GM12878 (cell line): Measurements from ENCODE around the gene AOPEP. TPM values are rescaled to one million over a fixed set of nuclear protein-coding genes. Genes with fewer than 3 reads are reported as not detected.

Source experiments
- ATAC-seq: fragments of 200-7000 bp; cut with Tn5 transposase; 3 replicates; pipeline ENCODE4 v1.9.1; 2020; ENCODE audit warnings: mild to moderate bottlenecking, moderate library complexity
- BruUV-seq: library from RNA; stranded (reverse); fragments of 400-500 nt; replicated peaks from 2 replicates; lab custom pipeline; 2021; lab: Mats Ljungman, UMichigan
- CTCF ChIA-PET: fragments of 300-600 bp; sonication (Branson Sonifier 250); formaldehyde crosslinking; extraction: SDS; loops from one replicate; lab custom pipeline; 2021; ENCODE audit warnings: inconsistent platforms; lab: Yijun Ruan, JAX
- POLR2A ChIA-PET: fragments of 350-600 bp; formaldehyde crosslinking; extraction: SDS; loops from one replicate; lab custom pipeline; 2021; ENCODE audit warnings: inconsistent platforms; lab: Charles Lee
- RAD21 ChIA-PET: fragments of 300-600 bp; sonication (Branson Sonifier 250); formaldehyde crosslinking; loops from one replicate; lab custom pipeline; 2023; ENCODE audit warnings: antibody characterized with exemption; ENCODE audit not compliant: unreplicated experiment; lab: Charles Lee
- SMC1A ChIA-PET: fragments of 300-600 bp; sonication (Branson Sonifier 250); formaldehyde crosslinking; loops from one replicate; lab custom pipeline; 2023; ENCODE audit not compliant: unreplicated experiment, uncharacterized antibody; lab: Charles Lee
- DNase-seq: peaks from one replicate; pipeline ENCODE4 v3.0.0-alpha.2; 2011; ENCODE audit warnings: low read depth, low spot score
- FAIRE-seq: peaks from 3 replicates; lab custom pipeline; 2011; peaks lifted over from hg19 to GRCh38; lab: Jason Lieb, UNC
- H2AFZ ChIP-seq: 2 replicates; pipeline ENCODE4 v1.6.0; 2011; ENCODE audit warnings: low read depth, low read length, control low read depth; ENCODE audit not compliant: control insufficient read depth
- H3K27ac ChIP-seq: 2 replicates; pipeline ENCODE4 v1.5.1; 2011; ENCODE audit warnings: control low read depth; ENCODE audit not compliant: control insufficient read depth, insufficient read depth
- H3K27me3 ChIP-seq, 2 experiments: replicated peaks in 1 of 2; 2 replicates each; pipeline versions ENCODE4 v1.6.0 to v1.6.1; 2011; ENCODE audit warnings: low read length in 1 of 2; ENCODE audit not compliant: control insufficient read depth in 2 of 2, insufficient read depth in 2 of 2
- H3K36me3 ChIP-seq, 2 experiments: 2 replicates each; pipeline ENCODE4 v1.5.1; 2011; ENCODE audit warnings: low read length in 1 of 2; ENCODE audit not compliant: control insufficient read depth in 2 of 2, insufficient read depth in 2 of 2
- H3K4me1 ChIP-seq: 2 replicates; pipeline ENCODE4 v1.6.1; 2011; ENCODE audit warnings: mild to moderate bottlenecking, low read length, moderate library complexity, mixed read lengths; ENCODE audit not compliant: control insufficient read depth, insufficient read depth
- H3K4me2 ChIP-seq: 2 replicates; pipeline ENCODE4 v1.6.0; 2011; ENCODE audit warnings: control low read depth; ENCODE audit not compliant: control insufficient read depth, insufficient read depth
- H3K4me3 ChIP-seq: fragments of 200-600 bp; sonication (generic); 2 replicates; pipeline ENCODE4 v1.5.1; 2016
- H3K79me2 ChIP-seq: 2 replicates; pipeline ENCODE4 v1.6.0; 2011; ENCODE audit warnings: low read length; ENCODE audit not compliant: control insufficient read depth, insufficient read depth
- H3K9ac ChIP-seq: 2 replicates; pipeline ENCODE4 v1.8.0; 2011; ENCODE audit warnings: low read length, control low read depth, mixed read lengths; ENCODE audit not compliant: control insufficient read depth, insufficient read depth
- H3K9me3 ChIP-seq: replicated peaks from 3 replicates; pipeline ENCODE4 v1.5.1; 2011; ENCODE audit warnings: mild to moderate bottlenecking, low read length; ENCODE audit not compliant: control insufficient read depth, insufficient read depth
- H4K20me1 ChIP-seq: 2 replicates; pipeline ENCODE4 v1.6.0; 2011; ENCODE audit not compliant: control insufficient read depth, insufficient read depth
- BCL11A ChIP-seq: IDR thresholded peaks from 2 replicates; pipeline ENCODE4 v1.6.1; 2011; ENCODE audit warnings: low read depth, low read length
- GATAD2B ChIP-seq: fragments of 450-650 bp; conservative IDR thresholded peaks from 2 replicates; pipeline ENCODE4 v1.6.1; 2017; ENCODE audit warnings: low read depth, mild to moderate bottlenecking, moderate library complexity
- MEF2A ChIP-seq: IDR thresholded peaks from 2 replicates; pipeline ENCODE4 v1.6.1; 2011; ENCODE audit warnings: low read depth, mild to moderate bottlenecking, low read length, moderate library complexity; ENCODE audit not compliant: insufficient read depth
- RAD21 ChIP-seq: IDR thresholded peaks from 2 replicates; pipeline ENCODE4 v1.6.1; 2011; ENCODE audit warnings: mild to moderate bottlenecking, low read depth, low read length, moderate library complexity; ENCODE audit not compliant: insufficient read depth
- ZBED1 ChIP-seq: IDR thresholded peaks from 2 replicates; pipeline ENCODE4 v1.6.1; 2016; ENCODE audit warnings: borderline replicate concordance
- WGBS: methylation state at CpG from one replicate; pipeline ENCODE4 v1.1.6; 2016; ENCODE audit warnings: low lambda C conversion rate; ENCODE audit not compliant: insufficient replicate concordance, insufficient coverage; ENCODE audit errors: missing lambda C conversion rate; 5-methylcytosine and 5-hydroxymethylcytosine counted together
- in situ Hi-C: fragments of 300-500 bp; cut with MboI; formaldehyde crosslinking; loops from 9 replicates; pipeline ENCODE4 v1.14.3; 2018; ENCODE audit warnings: mixed read lengths
- intact Hi-C: fragments of 100-400 bp; cut with micrococcal nuclease; formaldehyde crosslinking; loops from one replicate; pipeline ENCODE4 v1.14.2; 2022; ENCODE audit not compliant: unreplicated experiment
- polyA plus RNA-seq, 11 experiments: library from polyadenylated mRNA; depleted of rRNA in 4 of 11; unstranded in 6 of 11; stranded (reverse) in 5 of 11; fragments of >200 nt; fragmentation: Nextera tagmentation in 4 of 11; fragmentation: Illumina TruSeq in 1 of 11; extraction: Ambion mirVana in 4 of 11; extraction: Trizol in 1 of 11; gene quantifications; 1 replicate in 1 of 11; 2 replicates in 10 of 11; pipeline versions ENCODE4 v1.2.1 to v1.2.3, GENCODE V29; 2011 to 2016; ENCODE audit warnings: inconsistent platforms in 2 of 11, missing spikeins in 2 of 11, low read depth in 1 of 11
- total RNA-seq, 4 experiments: library from RNA; depleted of rRNA in 3 of 4; stranded (reverse); fragments of >200 nt in 3 of 4; fragmentation: Illumina TruSeq in 1 of 4; extraction: Trizol in 1 of 4; gene quantifications; 2 replicates each; pipeline versions ENCODE4 v1.2.1 to v1.2.3, GENCODE V29; 2013 to 2021
- TF ChIP-seq, protein P1 (sequence below): fragments of 450-650 bp; formaldehyde crosslinking; IDR thresholded peaks from 2 replicates; pipeline ENCODE4 v1.5.0; 2022; ENCODE audit warnings: mild to moderate bottlenecking, missing genetic modification characterization
- TF ChIP-seq, protein P2 (sequence below): fragments of 450-650 bp; IDR thresholded peaks from 2 replicates; pipeline ENCODE4 v1.6.1; 2017; ENCODE audit warnings: mild to moderate bottlenecking, moderate library complexity
- TF ChIP-seq, protein P3 (sequence below): fragments of 150-350 bp; IDR thresholded peaks from 2 replicates; pipeline ENCODE4 v1.6.1; 2016; ENCODE audit warnings: low read depth, low read length
- TF ChIP-seq, protein P4 (sequence below): fragments of 450-650 bp; IDR thresholded peaks from 2 replicates; pipeline ENCODE4 v1.6.1; 2018; ENCODE audit warnings: mild to moderate bottlenecking, low read depth, moderate library complexity; ENCODE audit not compliant: partially characterized antibody

Gene AOPEP
- total and polyA plus RNA-seq, 10 of the 15 experiments (the other 5 are each of a cell fraction or from before 2014, with no cell fraction given): 2.3 to 16.9 (median 10.1) TPM

DNA sequence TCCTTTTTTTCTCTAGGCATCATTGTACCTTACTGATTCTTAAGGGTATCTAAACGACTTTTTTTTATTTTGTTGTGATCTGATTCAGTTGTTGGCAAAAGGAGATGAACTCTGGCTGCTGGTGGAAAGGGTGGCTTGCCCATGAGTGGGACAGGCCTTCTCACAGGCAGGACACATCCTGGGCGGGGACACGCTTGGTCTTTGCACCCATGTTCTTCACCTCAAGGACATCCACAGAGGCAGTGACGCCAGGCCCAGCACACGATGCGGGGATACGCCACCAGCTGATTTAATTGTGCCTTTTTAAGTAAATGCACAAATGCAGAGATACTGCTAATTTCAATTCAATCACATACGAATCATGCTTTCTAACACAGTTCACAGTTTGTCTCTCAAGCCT, 383.0 kb downstream of the AOPEP start:
- SMC1A ChIA-PET: no interaction called here
- Histone ChIP-seq H3K4me2 (no peak overlapping the region), H3K79me2 (no peaks in the 10 kb centered on the region), H2AFZ (no peak overlapping the region), H3K9ac (no peak overlapping the region), H3K4me1 (no peaks in the 10 kb centered on the region), H3K9me3 (no peaks in the 10 kb centered on the region), H3K36me3 (no peaks in the 10 kb centered on the region; a peak in 1 of 4 replicates), H3K4me3 (no peak overlapping the region), H3K27ac (no peak overlapping the region), H4K20me1 (no peaks in the 10 kb centered on the region; the same call in 1 of the 2 replicates), H3K27me3 (no peaks in the 10 kb centered on the region)
- RAD21 ChIA-PET: interaction anchor here (0.9 kb wide), 1 partner anchor 18 kb away, joined by 3 read pairs; no protein-coding TSS in a partner anchor
- POLR2A ChIA-PET: no interaction called here
- BruUV-seq: no TSS peak
- intact Hi-C loops: no loop called here
- DNase-seq (no peak), FAIRE-seq (no peak), ATAC-seq (no peak)
- in situ Hi-C loops: no loop called here
- WGBS: 90% methylated on average over 8 of the region's 8 CpGs
- CTCF ChIA-PET: interaction anchor here (1.1 kb wide), 1 partner anchor 428 kb away, joined by 4 read pairs; no protein-coding TSS in a partner anchor
- TF ChIP-seq, protein P1, sequence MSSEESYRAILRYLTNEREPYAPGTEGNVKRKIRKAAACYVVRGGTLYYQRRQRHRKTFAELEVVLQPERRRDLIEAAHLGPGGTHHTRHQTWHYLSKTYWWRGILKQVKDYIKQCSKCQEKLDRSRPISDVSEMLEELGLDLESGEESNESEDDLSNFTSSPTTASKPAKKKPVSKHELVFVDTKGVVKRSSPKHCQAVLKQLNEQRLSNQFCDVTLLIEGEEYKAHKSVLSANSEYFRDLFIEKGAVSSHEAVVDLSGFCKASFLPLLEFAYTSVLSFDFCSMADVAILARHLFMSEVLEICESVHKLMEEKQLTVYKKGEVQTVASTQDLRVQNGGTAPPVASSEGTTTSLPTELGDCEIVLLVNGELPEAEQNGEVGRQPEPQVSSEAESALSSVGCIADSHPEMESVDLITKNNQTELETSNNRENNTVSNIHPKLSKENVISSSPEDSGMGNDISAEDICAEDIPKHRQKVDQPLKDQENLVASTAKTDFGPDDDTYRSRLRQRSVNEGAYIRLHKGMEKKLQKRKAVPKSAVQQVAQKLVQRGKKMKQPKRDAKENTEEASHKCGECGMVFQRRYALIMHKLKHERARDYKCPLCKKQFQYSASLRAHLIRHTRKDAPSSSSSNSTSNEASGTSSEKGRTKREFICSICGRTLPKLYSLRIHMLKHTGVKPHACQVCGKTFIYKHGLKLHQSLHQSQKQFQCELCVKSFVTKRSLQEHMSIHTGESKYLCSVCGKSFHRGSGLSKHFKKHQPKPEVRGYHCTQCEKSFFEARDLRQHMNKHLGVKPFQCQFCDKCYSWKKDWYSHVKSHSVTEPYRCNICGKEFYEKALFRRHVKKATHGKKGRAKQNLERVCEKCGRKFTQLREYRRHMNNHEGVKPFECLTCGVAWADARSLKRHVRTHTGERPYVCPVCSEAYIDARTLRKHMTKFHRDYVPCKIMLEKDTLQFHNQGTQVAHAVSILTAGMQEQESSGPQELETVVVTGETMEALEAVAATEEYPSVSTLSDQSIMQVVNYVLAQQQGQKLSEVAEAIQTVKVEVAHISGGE (CRISPR knock-in tag): no peak
- TF ChIP-seq GATAD2B: no peak
- TF ChIP-seq BCL11A: no peak
- no peak for TF ChIP-seq RAD21
- TF ChIP-seq MEF2A: no peak
- TF ChIP-seq, protein P2, sequence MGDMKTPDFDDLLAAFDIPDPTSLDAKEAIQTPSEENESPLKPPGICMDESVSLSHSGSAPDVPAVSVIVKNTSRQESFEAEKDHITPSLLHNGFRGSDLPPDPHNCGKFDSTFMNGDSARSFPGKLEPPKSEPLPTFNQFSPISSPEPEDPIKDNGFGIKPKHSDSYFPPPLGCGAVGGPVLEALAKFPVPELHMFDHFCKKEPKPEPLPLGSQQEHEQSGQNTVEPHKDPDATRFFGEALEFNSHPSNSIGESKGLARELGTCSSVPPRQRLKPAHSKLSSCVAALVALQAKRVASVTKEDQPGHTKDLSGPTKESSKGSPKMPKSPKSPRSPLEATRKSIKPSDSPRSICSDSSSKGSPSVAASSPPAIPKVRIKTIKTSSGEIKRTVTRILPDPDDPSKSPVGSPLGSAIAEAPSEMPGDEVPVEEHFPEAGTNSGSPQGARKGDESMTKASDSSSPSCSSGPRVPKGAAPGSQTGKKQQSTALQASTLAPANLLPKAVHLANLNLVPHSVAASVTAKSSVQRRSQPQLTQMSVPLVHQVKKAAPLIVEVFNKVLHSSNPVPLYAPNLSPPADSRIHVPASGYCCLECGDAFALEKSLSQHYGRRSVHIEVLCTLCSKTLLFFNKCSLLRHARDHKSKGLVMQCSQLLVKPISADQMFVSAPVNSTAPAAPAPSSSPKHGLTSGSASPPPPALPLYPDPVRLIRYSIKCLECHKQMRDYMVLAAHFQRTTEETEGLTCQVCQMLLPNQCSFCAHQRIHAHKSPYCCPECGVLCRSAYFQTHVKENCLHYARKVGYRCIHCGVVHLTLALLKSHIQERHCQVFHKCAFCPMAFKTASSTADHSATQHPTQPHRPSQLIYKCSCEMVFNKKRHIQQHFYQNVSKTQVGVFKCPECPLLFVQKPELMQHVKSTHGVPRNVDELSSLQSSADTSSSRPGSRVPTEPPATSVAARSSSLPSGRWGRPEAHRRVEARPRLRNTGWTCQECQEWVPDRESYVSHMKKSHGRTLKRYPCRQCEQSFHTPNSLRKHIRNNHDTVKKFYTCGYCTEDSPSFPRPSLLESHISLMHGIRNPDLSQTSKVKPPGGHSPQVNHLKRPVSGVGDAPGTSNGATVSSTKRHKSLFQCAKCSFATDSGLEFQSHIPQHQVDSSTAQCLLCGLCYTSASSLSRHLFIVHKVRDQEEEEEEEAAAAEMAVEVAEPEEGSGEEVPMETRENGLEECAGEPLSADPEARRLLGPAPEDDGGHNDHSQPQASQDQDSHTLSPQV: no peak
- no peak for TF ChIP-seq ZBED1
- TF ChIP-seq, protein P3, sequence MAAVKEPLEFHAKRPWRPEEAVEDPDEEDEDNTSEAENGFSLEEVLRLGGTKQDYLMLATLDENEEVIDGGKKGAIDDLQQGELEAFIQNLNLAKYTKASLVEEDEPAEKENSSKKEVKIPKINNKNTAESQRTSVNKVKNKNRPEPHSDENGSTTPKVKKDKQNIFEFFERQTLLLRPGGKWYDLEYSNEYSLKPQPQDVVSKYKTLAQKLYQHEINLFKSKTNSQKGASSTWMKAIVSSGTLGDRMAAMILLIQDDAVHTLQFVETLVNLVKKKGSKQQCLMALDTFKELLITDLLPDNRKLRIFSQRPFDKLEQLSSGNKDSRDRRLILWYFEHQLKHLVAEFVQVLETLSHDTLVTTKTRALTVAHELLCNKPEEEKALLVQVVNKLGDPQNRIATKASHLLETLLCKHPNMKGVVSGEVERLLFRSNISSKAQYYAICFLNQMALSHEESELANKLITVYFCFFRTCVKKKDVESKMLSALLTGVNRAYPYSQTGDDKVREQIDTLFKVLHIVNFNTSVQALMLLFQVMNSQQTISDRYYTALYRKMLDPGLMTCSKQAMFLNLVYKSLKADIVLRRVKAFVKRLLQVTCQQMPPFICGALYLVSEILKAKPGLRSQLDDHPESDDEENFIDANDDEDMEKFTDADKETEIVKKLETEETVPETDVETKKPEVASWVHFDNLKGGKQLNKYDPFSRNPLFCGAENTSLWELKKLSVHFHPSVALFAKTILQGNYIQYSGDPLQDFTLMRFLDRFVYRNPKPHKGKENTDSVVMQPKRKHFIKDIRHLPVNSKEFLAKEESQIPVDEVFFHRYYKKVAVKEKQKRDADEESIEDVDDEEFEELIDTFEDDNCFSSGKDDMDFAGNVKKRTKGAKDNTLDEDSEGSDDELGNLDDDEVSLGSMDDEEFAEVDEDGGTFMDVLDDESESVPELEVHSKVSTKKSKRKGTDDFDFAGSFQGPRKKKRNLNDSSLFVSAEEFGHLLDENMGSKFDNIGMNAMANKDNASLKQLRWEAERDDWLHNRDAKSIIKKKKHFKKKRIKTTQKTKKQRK: no peak
- TF ChIP-seq, protein P4, sequence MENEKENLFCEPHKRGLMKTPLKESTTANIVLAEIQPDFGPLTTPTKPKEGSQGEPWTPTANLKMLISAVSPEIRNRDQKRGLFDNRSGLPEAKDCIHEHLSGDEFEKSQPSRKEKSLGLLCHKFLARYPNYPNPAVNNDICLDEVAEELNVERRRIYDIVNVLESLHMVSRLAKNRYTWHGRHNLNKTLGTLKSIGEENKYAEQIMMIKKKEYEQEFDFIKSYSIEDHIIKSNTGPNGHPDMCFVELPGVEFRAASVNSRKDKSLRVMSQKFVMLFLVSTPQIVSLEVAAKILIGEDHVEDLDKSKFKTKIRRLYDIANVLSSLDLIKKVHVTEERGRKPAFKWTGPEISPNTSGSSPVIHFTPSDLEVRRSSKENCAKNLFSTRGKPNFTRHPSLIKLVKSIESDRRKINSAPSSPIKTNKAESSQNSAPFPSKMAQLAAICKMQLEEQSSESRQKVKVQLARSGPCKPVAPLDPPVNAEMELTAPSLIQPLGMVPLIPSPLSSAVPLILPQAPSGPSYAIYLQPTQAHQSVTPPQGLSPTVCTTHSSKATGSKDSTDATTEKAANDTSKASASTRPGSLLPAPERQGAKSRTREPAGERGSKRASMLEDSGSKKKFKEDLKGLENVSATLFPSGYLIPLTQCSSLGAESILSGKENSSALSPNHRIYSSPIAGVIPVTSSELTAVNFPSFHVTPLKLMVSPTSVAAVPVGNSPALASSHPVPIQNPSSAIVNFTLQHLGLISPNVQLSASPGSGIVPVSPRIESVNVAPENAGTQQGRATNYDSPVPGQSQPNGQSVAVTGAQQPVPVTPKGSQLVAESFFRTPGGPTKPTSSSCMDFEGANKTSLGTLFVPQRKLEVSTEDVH: no peak
